Duodenal mucosa (tissue), 2 donors: Measurements from ENCODE around the gene CD72.
"Not testable (repeated sequence)": the region's sequence is repeated elsewhere in the genome, so short reads cannot be mapped to it uniquely, and the experiment has no call there.

Source experiments
- H3K27ac ChIP-seq: one replicate; pipeline ENCODE4 v1.7.0; 2013; ENCODE audit warnings: low read depth, low read length
- H3K27me3 ChIP-seq, 2 donors: one replicate each; pipeline ENCODE4 v1.7.0; 2013; ENCODE audit warnings: low read length in 2 of 2, control low read depth in 1 of 2; ENCODE audit not compliant: insufficient read depth in 2 of 2, control insufficient read depth in 1 of 2
- H3K36me3 ChIP-seq, 2 donors: one replicate each; pipeline ENCODE4 v1.7.0; 2013; ENCODE audit warnings: low read length in 2 of 2, control low read depth in 1 of 2; ENCODE audit not compliant: insufficient read depth in 2 of 2, control insufficient read depth in 1 of 2
- H3K4me1 ChIP-seq, 2 donors: one replicate each; pipeline ENCODE4 v1.7.0; 2013; ENCODE audit warnings: low read length in 2 of 2, control low read depth in 1 of 2; ENCODE audit not compliant: insufficient read depth in 2 of 2, control insufficient read depth in 1 of 2
- H3K4me3 ChIP-seq, 2 donors: one replicate each; pipeline ENCODE4 v1.7.0; 2013; ENCODE audit warnings: low read length in 2 of 2, low read depth in 1 of 2
- H3K9ac ChIP-seq, 2 donors: one replicate each; pipeline ENCODE4 v1.7.0; 2013; ENCODE audit warnings: low read length in 2 of 2, low read depth in 1 of 2
- H3K9me3 ChIP-seq, 2 donors: one replicate each; pipeline ENCODE4 v1.7.0; 2013; ENCODE audit warnings: low read length in 2 of 2, control low read depth in 1 of 2; ENCODE audit not compliant: control insufficient read depth in 1 of 2

Gene CD72

GRCh38 chr9:35639225-35639624 lies 21.0 kb upstream of the CD72 start:
- H3K27ac ChIP-seq, H3K4me3 ChIP-seq, H3K9ac ChIP-seq, H3K9me3 ChIP-seq, H3K27me3 ChIP-seq, H3K4me1 ChIP-seq, H3K36me3 ChIP-seq: not testable (repeated sequence)

GRCh38 chr9:35638751-35639150 lies 20.5 kb upstream of the CD72 start:
- not testable (repeated sequence) for H3K9me3 ChIP-seq, H3K4me1 ChIP-seq, H3K9ac ChIP-seq, H3K27ac ChIP-seq, H3K4me3 ChIP-seq, H3K27me3 ChIP-seq, H3K36me3 ChIP-seq

- not testable (repeated sequence) for H3K27me3 ChIP-seq, H3K4me1 ChIP-seq, H3K9ac ChIP-seq, H3K27ac ChIP-seq, H3K9me3 ChIP-seq, H3K36me3 ChIP-seq, H3K4me3 ChIP-seq
These were observed 19.3 kb upstream of the CD72 start for GRCh38 chr9:35637427-35637955.

GRCh38 chr9:35636877-35637246 lies 18.6 kb upstream of the CD72 start:
- H3K9me3 ChIP-seq, H3K4me1 ChIP-seq: not testable (repeated sequence)

GRCh38 chr9:35636135-35636876 lies 18.1 kb upstream of the CD72 start:
- no peaks in the 10 kb centered on the region for H3K9me3 ChIP-seq
- no peaks in the 10 kb centered on the region for H3K4me1 ChIP-seq
- no peaks in the 10 kb centered on the region for H3K36me3 ChIP-seq
- no peak overlapping the region for H3K9ac ChIP-seq
- no peaks in the 10 kb centered on the region for H3K27me3 ChIP-seq
- H3K27ac ChIP-seq: no peak overlapping the region
- no peak overlapping the region for H3K4me3 ChIP-seq

More at GRCh38 chr9:35636877-35637246, 18.6 kb upstream of the CD72 start:
- H3K36me3 ChIP-seq, H3K27ac ChIP-seq, H3K4me3 ChIP-seq, H3K27me3 ChIP-seq, H3K9ac ChIP-seq: not testable (repeated sequence)

GRCh38 chr9:35635730-35636129 lies 17.5 kb upstream of the CD72 start:
- Histone ChIP-seq H3K4me1 (no peaks in the 10 kb centered on the region), H3K36me3 (no peaks in the 10 kb centered on the region), H3K27ac (no peak overlapping the region), H3K9ac (no peak overlapping the region), H3K4me3 (no peak overlapping the region), H3K27me3 (no peaks in the 10 kb centered on the region), H3K9me3 (no peaks in the 10 kb centered on the region)

GRCh38 chr9:35629597-35629996 lies 11.4 kb upstream of the CD72 start:
- Histone ChIP-seq H3K36me3 (no peaks in the 10 kb centered on the region), H3K4me3 (no peak overlapping the region), H3K9me3 (no peaks in the 10 kb centered on the region), H3K27me3 (no peaks in the 10 kb centered on the region), H3K9ac (no peak overlapping the region), H3K27ac (no peak overlapping the region), H3K4me1 (no peaks in the 10 kb centered on the region)

- H3K9ac ChIP-seq: no peak overlapping the region
- no peaks in the 10 kb centered on the region for H3K36me3 ChIP-seq
- H3K27ac ChIP-seq: no peak overlapping the region
- no peaks in the 10 kb centered on the region for H3K27me3 ChIP-seq
- H3K4me3 ChIP-seq: no peak overlapping the region
- H3K9me3 ChIP-seq: no peaks in the 10 kb centered on the region
- no peaks in the 10 kb centered on the region for H3K4me1 ChIP-seq
These were observed 10.3 kb upstream of the CD72 start for GRCh38 chr9:35628389-35628991.

GRCh38 chr9:35627575-35627974 lies 9.4 kb upstream of the CD72 start:
- H3K27me3 ChIP-seq: no peaks in the 10 kb centered on the region
- no peaks in the 10 kb centered on the region for H3K9me3 ChIP-seq
- no peak overlapping the region for H3K9ac ChIP-seq
- H3K27ac ChIP-seq: no peak overlapping the region
- no peaks in the 10 kb centered on the region for H3K4me1 ChIP-seq
- no peaks in the 10 kb centered on the region for H3K36me3 ChIP-seq
- no peak overlapping the region for H3K4me3 ChIP-seq

GRCh38 chr9:35619800-35620158 lies 1.6 kb upstream of the CD72 start:
- Histone ChIP-seq H3K9ac (no peak overlapping the region), H3K9me3 (no peaks in the 10 kb centered on the region), H3K36me3 (no peaks in the 10 kb centered on the region), H3K27ac (no peak overlapping the region), H3K4me3 (no peak overlapping the region), H3K27me3 (peaks cover 3% of the 10 kb centered on the region in 2 donors), H3K4me1 (peaks cover 4 to 19% of the 10 kb centered on the region in 2 donors)
